Motor neuron (in vitro differentiated cells): ENCODE measurements around the gene CDC42. TPM values are rescaled to one million over a fixed set of nuclear protein-coding genes. Genes with fewer than 3 reads are reported as not detected.
"Not testable (repeated sequence)": the region's sequence is repeated elsewhere in the genome, so short reads cannot be mapped to it uniquely, and the experiment has no call there.

Source experiments
- ATAC-seq, 8 experiments: fragments of 200-7000 bp; cut with Tn5 transposase; replicated peaks in 6 of 8; 2 replicates each; pipeline ENCODE4 v1.8.0; 2021; ENCODE audit warnings: mild to moderate bottlenecking in 8 of 8, moderate library complexity in 8 of 8
- H3K27ac ChIP-seq, 2 donors: fragments of 250-450 bp; sonication (Bioruptor Pico); 2 replicates each; pipeline ENCODE4 v1.9.0; 2021; ENCODE audit warnings: antibody characterized with exemption in 2 of 2, mild to moderate bottlenecking in 2 of 2, moderate library complexity in 1 of 2
- H3K4me1 ChIP-seq, 2 donors: fragments of 250-450 bp; sonication (Bioruptor Pico); replicated peaks in 1 of 2; 2 replicates each; pipeline ENCODE4 v1.6.1; 2021; ENCODE audit warnings: antibody characterized with exemption in 2 of 2, mild to moderate bottlenecking in 2 of 2, moderate library complexity in 1 of 2
- H3K4me3 ChIP-seq, 5 donors: fragments of 250-450 bp; sonication (Bioruptor Pico); 2 replicates each; pipeline ENCODE4 v1.9.0; 2021; ENCODE audit warnings: antibody characterized with exemption in 5 of 5, mild to moderate bottlenecking in 5 of 5, moderate library complexity in 4 of 5
- WGBS, 10 experiments: fragments of 450-650 bp; shearing (Covaris generic); methylation state at CpG; one replicate each; pipeline ENCODE4 v1.0.0; 2022; 5-methylcytosine and 5-hydroxymethylcytosine counted together
- in situ Hi-C, 9 experiments: fragments of 400-800 bp; cut with MboI; loops; one replicate each; pipeline ENCODE4 v1.15.0; 2021; ENCODE audit warnings: low sequenced_read_pairs in 9 of 9, low pct_unique_long_range_greater_than_20kb in 2 of 9; ENCODE audit not compliant: unreplicated experiment in 9 of 9
- total RNA-seq, 8 experiments: library from RNA; unstranded; fragments of 300-600 nt; gene quantifications; 2 replicates each; pipeline versions ENCODE4 v1.2.3 to v1.2.4, GENCODE V29; 2022

CDC42 gene
- total RNA-seq, 8 experiments from 2014 or later: 174 to 502 (median 461) TPM

DNA sequence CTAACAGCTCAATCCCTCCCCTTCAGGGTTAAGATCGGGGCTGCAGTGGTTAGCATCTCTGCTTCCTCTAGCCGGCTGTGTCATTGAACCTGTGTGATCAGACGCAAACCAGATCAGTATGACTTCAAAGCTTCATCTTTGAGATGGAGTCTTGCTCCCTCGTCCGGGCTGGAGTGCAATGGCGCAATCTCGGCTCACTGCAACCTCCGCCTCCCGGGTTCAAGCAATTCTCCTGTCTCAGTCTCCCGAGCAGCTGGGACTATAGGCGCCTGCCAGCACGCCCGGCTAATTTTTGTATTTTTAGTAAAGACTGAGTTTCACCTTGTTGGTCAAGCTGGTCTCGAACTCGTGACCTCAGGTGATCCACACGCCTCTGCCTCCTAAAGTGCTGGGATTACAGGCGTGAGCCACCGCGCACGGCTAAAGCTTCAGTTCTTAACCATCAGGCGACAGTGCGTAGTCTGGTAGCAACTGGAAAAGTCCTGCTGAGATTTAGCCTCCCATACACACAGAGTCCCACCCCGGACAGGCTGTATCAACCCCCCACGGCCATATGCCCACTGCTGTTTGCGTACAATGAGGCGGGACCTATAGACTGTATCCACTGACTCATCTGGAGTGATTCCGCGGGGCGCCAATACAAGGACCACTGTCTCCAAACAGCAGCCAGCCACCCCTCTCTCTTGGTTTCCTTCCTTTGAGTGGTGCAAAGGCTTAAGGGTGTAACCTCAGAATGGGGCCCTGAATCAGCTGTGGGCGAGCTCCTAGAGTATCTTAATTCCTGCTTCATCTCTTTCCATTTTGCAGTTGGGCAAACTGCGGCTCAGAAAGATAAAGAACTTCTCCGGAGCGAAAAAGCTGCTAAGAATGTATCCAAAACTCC is 27.8 kb upstream of the CDC42 start:
- H3K27ac ChIP-seq: peak overlapping the region; percentile 96
- 0 to 36% (median 3%) methylated on average over 1 to 30 of the region's 33 CpGs; no CpG with 5 or more reads in 1 of the 10 experiments for WGBS, 10 experiments
- ATAC-seq: peak; percentile 35 to 79 (median 74)
- H3K4me3 ChIP-seq: peak overlapping the region; percentile 74 to 99 (median 97)
- in situ Hi-C loops: no loop called here
- peaks cover 13 to 15% of the 10 kb centered on the region in 2 donors for H3K4me1 ChIP-seq

DNA sequence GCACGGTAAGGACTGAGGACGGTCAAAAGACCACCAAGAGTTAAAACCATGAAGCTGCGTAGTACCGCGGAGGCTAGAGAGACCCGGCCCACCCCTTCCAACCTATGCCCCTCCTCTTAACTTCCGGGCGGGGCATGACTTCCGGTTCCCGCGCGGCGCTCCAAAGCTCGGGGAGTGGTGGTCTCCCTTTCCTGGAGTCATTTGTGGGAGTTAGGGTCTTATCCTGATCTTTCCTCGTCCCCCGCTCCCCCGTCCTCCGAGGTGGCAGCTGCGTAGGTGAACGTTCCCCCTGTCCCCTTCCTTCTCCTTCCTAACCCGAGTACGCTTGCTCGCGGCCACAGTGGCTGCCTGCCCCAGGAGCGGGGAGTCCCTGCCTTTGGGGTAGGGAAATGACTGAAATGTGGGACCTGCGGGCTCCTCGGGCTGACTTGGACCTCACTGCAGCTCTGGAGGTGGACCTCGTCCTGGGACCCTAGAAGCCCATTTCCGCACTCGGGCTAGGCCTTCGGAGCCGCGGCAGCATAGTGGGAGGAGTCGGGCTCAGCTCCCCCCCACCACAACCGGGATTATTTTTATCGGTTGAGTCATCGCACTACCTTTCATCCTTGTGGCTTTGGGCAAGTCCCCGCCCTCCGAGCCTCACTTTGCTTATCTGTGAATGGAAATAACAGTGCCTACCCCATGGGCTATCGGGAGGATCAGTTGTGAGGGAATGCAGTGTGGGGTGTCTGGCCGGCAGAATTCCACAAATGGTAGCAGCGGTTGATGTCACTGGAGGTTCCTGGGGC is 26.9 kb upstream of the CDC42 start:
- peaks cover 13 to 15% of the 10 kb centered on the region in 2 donors for H3K4me1 ChIP-seq
- peak overlapping the region; percentile 74 to 99 (median 97) for H3K4me3 ChIP-seq
- in situ Hi-C loops: no loop called here
- WGBS, 10 experiments: 0 to 4% (median 0%) methylated on average over 1 to 16 of the region's 42 CpGs; no CpG with 5 or more reads in 3 of the 10 experiments
- peak overlapping the region; percentile 96 for H3K27ac ChIP-seq
- peak; percentile 73 to 91 (median 84) for ATAC-seq

DNA sequence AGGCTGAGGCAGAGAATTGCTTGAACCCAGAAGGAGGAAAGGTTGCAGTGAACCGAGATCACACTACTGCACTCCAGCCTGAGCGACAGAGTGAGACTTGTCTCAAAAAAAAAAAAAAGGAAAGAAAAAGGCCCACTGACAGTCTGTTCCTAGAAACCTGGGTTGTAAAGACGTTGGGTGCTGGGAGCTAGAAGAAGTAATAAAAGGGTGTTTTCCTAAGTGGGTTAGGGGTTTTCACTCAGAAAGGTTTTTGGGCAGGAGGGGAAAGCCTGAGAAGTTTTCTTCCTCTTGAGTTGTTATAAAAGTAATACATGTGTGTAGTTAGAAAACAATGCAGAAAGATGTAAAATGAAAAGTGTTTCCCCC is 25.6 kb upstream of the CDC42 start:
- H3K4me3 ChIP-seq: no peak overlapping the region
- no peak overlapping the region for H3K27ac ChIP-seq
- in situ Hi-C loops: no loop called here
- WGBS, 10 experiments: 0 to 100% (median 81%) methylated on average over 1 to 3 of the region's 3 CpGs; no CpG with 5 or more reads in 2 of the 10 experiments
- ATAC-seq: no peak
- H3K4me1 ChIP-seq: peaks cover 13 to 15% of the 10 kb centered on the region in 2 donors

DNA sequence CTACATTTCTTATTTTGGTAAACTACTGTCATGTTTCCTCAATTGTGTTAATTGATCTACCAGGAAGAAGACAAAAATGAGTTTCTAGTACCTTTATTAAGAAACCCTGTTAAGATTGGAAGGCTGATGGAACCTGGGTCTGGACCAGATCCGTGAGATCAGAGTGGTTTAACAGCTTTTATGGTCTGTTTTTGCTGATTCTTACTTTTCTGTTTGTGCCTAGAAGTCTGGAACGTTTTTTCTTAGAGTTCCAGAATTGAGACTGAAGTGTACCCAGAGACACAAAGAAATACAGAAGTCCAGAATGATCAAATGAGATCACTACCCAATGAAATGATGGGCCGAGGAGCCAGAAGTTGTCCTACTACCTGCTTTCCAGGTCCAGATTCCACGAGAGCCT is 22.5 kb upstream of the CDC42 start:
- Histone ChIP-seq H3K4me1 (peaks cover 6 to 7% of the 10 kb centered on the region in 2 donors), H3K4me3 (no peak overlapping the region), H3K27ac (no peak overlapping the region)
- in situ Hi-C loops: no loop called here
- WGBS, 10 experiments: 47 to 100% (median 86%) methylated on average over 1 to 4 of the region's 4 CpGs
- ATAC-seq: no peak

DNA sequence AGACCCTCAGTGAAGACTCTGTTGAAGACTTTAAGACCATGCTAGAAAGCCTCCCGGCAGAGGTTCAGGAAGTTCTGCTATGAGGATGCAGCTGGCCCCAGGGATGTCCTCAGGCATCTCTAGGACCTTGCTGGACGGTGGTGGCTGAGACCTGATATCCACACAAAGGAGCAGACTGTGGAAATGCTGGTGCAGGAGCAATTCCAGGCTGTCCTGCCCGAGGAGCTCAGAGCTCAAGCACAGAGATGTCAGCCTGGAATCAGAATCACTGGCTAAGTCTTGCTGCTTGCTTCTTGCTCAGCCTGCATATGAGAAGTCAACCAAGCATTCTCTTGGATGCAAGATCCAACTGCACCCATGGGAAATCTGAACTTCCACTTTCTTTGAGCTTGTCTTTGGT is 22.0 kb upstream of the CDC42 start:
- in situ Hi-C loops: no loop called here
- H3K4me1 ChIP-seq: peaks cover 6 to 7% of the 10 kb centered on the region in 2 donors
- H3K27ac ChIP-seq: no peak overlapping the region
- WGBS, 10 experiments: 58 to 100% (median 80%) methylated on average over 1 to 3 of the region's 3 CpGs; no CpG with 5 or more reads in 4 of the 10 experiments
- no peak overlapping the region for H3K4me3 ChIP-seq
- ATAC-seq: no peak

DNA sequence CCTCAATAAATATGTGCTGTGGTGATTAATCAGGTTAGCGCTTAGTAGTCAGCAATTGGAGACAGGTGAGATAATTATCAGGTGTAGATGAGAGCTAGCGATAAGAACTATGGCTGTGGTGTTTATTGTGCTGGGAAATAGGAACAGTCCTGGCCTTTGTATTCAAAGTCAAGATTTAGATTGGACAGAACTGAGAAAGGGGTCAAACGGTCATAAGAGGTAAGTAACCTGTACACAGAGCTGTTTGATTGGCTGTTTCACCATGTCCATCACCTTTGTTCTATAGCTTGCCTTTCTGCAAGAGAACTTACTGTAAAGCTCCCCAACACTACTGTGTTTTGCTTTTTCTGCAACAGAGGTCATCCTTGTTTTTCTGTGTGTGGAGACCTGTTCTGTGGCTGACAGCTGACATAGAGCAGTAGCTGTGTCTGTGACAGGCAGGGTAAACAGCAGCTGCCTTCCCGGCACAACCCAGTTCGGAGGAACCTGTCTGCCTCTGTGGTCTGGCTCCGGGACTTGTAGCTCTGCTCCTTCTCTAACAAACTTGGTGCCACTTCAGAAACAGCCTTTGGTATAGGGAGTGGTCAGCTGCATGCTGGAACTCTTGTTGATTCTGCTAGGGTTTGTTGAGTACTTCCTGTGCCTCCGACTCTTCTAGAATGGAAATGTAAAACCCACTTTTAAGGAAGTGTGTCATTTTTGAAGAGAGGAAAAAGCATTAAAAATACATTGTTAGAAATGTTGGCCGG is 21.1 kb upstream of the CDC42 start:
- Histone ChIP-seq H3K4me3 (no peak overlapping the region), H3K27ac (no peak overlapping the region), H3K4me1 (peaks cover 3 to 4% of the 10 kb centered on the region in 2 donors)
- in situ Hi-C loops: no loop called here
- peak in 1 of 8 experiments; percentile 12 for ATAC-seq
- whole genome bisulfite sequencing, 10 experiments: 67 to 100% (median 92%) methylated on average over 1 to 8 of the region's 8 CpGs; no CpG with 5 or more reads in 1 of the 10 experiments

DNA sequence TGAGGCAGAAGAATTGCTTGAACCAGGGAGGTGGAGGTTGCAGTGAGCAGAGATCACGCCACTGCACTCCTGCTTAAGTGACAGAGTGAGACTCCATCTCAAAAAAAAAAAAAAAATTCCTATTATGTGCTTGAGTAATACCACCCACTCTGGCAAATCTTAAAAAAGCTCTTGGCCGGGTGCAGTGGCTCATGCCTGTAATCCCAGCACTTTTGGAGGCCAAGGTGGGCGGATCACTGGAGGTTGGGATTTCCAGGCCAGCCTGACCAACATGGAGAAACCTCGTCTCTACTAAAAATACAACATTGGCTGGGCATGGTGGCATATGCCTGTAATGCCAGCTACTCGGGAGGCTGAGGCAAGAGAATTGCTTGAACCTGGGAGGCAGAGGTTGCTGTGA is 17.7 kb upstream of the CDC42 start:
- in situ Hi-C loops, ATAC-seq, H3K27ac ChIP-seq, H3K4me3 ChIP-seq: not testable (repeated sequence)
- H3K4me1 ChIP-seq: peaks cover 18 to 22% of the 10 kb centered on the region in 2 donors
- WGBS, 10 experiments: 50 to 100% (median 74%) methylated on average over 1 to 5 of the region's 5 CpGs; no CpG with 5 or more reads in 2 of the 10 experiments

DNA sequence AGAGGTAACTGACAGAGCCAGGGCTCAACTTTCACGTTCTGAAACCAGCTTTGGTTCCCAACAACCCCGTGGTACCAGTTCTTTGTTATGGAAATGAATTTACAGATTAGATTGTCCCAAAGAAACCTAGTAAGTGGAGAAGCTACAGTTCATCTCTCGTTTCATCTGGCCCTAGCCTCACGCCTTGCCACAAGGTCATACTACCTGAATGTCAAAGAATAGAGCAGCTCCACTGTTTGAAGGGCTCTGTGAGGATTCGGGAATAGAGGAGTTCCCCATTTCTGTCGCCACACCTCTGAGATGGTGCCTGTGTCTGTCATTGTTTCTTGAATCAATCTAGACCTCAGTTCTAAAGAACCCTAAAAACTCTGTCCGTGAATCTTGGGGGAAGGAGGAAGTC is 15.0 kb upstream of the CDC42 start:
- no peak overlapping the region for H3K4me3 ChIP-seq
- in situ Hi-C loops: no loop called here
- H3K27ac ChIP-seq: no peak overlapping the region
- peaks cover 23 to 30% of the 10 kb centered on the region in 2 donors for H3K4me1 ChIP-seq
- ATAC-seq: no peak
- 0 to 75% (median 51%) methylated on average over 1 to 7 of the region's 7 CpGs; no CpG with 5 or more reads in 3 of the 10 experiments for WGBS, 10 experiments

DNA sequence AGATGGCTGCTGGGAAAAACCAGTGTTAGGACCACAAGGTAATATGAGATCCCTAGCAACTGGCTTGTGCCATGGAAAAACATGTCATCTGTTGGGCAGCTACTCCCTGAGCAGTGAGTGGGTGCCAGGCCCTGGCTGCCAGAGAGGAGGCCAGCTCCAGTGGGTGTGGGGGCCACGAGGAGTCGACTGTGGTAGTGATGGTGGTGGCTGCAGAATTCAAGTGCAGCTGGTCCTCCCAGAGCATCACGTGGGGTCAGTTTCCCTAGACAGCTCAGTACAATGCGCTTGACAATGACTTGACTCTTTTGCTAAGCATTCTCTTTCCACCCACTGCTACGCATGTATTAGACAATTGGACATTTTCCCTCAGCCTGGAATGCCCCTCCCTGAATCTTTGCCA is 14.5 kb upstream of the CDC42 start:
- in situ Hi-C loops: no loop called here
- peak in 7 of 8 experiments; percentile 27 to 63 (median 46) for ATAC-seq
- H3K27ac ChIP-seq: no peak overlapping the region

DNA sequence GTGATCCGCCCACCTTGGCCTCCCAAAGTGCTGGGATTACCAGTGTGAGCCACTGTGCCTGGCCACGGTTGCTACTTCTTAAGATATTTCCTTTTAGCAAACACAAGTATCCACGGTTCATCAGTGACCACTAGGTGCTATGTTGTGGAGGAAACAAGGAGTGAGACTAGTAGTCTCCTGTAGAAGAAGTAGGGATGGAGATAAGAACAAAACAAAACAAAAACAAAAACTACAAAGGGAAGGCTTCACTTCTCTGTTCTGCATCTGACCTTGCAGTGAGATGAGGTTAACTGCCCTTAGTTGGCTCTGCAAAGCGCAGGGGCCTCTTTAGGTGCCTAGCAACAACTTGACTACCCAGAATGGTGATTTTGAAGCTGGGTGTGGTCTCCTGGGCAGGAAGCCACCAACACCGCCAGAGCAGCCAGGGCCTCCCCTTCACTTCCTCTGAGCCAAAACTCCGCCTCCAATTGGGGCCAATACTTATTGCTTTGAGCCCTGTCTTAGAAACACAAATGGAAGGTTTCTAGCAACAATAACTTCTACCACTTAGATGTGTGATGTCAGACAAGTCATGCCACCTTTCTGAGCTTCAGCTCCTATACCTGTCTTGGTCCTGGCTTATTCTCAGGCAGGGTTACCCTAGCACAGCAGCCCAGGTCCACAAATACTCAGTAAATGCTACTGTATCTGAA is 12.8 kb upstream of the CDC42 start:
- no peak overlapping the region for H3K4me3 ChIP-seq
- peaks cover 23 to 30% of the 10 kb centered on the region in 2 donors for H3K4me1 ChIP-seq
- ATAC-seq: peak; percentile 81 to 98 (median 90)
- 7 to 76% (median 40%) methylated on average over 1 to 5 of the region's 6 CpGs; no CpG with 5 or more reads in 2 of the 10 experiments for WGBS, 10 experiments
- in situ Hi-C loops: no loop called here
- peak overlapping the region in 1 of 2 donors; percentile 14 for H3K27ac ChIP-seq

More for the DNA sequence above, 14.5 kb upstream of the CDC42 start:
- H3K4me1 ChIP-seq: peaks cover 23 to 30% of the 10 kb centered on the region in 2 donors
- no peak overlapping the region for H3K4me3 ChIP-seq
- 19 to 100% (median 71%) methylated on average over 1 to 5 of the region's 5 CpGs for WGBS, 10 experiments

DNA sequence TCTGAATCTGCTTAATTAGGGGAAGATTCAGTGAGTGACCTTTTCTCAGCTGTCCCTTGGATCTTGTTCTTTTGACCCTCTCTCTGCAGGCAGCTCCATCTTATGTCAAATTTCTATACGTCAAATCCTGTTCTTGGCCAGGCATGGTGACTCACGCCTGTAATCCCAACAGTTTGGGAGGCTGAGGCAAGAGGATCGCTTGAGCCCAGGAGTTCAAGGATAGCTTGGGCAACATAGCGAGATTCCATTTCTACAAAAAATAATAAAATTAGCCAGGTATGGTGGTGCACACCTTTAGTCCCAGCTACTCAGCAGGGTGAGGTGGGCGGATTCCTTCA is 12.3 kb upstream of the CDC42 start:
- peak overlapping the region in 1 of 2 donors; percentile 14 for H3K27ac ChIP-seq
- no peak for ATAC-seq
- in situ Hi-C loops: no loop called here
- WGBS, 10 experiments: 73 to 100% (median 96%) methylated on average over 1 to 5 of the region's 5 CpGs; no CpG with 5 or more reads in 1 of the 10 experiments
- H3K4me3 ChIP-seq: no peak overlapping the region
- H3K4me1 ChIP-seq: peaks cover 23 to 30% of the 10 kb centered on the region in 2 donors

DNA sequence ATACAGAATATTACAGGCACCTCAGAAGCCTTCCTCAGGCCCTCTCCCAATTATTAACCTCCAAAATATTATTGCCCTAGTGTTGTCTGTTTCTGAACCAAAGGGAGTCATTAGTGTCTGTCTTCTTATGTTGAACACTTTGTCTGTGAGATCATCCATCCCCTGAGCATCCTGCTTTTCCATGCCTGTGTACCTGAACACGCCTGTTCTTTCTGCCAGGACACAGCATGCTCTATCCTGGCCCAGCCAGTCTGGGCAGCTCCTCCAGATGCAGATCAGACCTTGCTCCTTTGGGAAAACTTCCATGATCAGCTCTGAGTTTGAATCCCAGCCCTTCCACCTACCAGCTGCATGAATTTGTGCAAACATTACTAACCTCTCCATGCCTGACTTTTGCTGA is 11.0 kb upstream of the CDC42 start:
- in situ Hi-C loops: no loop called here
- Histone ChIP-seq H3K27ac (no peak overlapping the region), H3K4me1 (peaks cover 23 to 30% of the 10 kb centered on the region in 2 donors), H3K4me3 (no peak overlapping the region)
- whole genome bisulfite sequencing, 10 experiments: 88 to 100% (median 100%) methylated on average over 1 of the region's 1 CpG; no CpG with 5 or more reads in 6 of the 10 experiments
- no peak for ATAC-seq
